Esophagus muscularis mucosa (tissue), 4 donors: ENCODE measurements around the gene AHCYL1. TPM values are rescaled to one million over a fixed set of nuclear protein-coding genes. Genes with fewer than 3 reads are reported as not detected.

Experiments
- DNase-seq: peaks from one replicate; pipeline ENCODE4 v3.0.0-alpha.2; 2017; ENCODE audit errors: extremely low spot score
- H3K27ac ChIP-seq, 4 donors: fragments of 200-600 bp; sonication (generic); replicated peaks in 1 of 4; 1 replicate in 3 of 4; 2 replicates in 1 of 4; pipeline ENCODE4 v1.5.1; 2016 to 2019; ENCODE audit warnings: mild to moderate bottlenecking in 1 of 4
- H3K27me3 ChIP-seq, 4 donors: fragments of 200-600 bp; sonication (generic); one replicate each; pipeline versions ENCODE4 v1.5.1 to v1.6.0; 2016 to 2019
- H3K36me3 ChIP-seq, 4 donors: fragments of 200-600 bp; sonication (generic); one replicate each; pipeline ENCODE4 v1.5.1; 2016 to 2019
- H3K4me1 ChIP-seq, 4 donors: fragments of 200-600 bp; sonication (generic); one replicate each; pipeline ENCODE4 v1.5.1; 2016 to 2019
- H3K4me3 ChIP-seq, 4 donors: fragments of 200-600 bp; sonication (generic); 1 replicate in 2 of 4; 2 replicates in 2 of 4; pipeline ENCODE4 v1.5.1; 2016 to 2019; ENCODE audit warnings: mild to moderate bottlenecking in 4 of 4, moderate library complexity in 1 of 4
- H3K9me3 ChIP-seq, 4 donors: fragments of 200-600 bp; sonication (generic); 1 replicate in 3 of 4; 2 replicates in 1 of 4; pipeline ENCODE4 v1.5.1; 2016 to 2019
- EP300 ChIP-seq: sonication (generic); formaldehyde crosslinking; IDR thresholded peaks from one replicate; pipeline ENCODE4 v1.6.1; 2017; ENCODE audit warnings: antibody characterized with exemption
- POLR2A ChIP-seq: fragments of 450-650 bp; IDR thresholded peaks from one replicate; pipeline ENCODE4 v1.6.1; 2017; ENCODE audit warnings: antibody characterized with exemption, moderate library complexity, mild to moderate bottlenecking, low read depth
- POLR2AphosphoS5 ChIP-seq, 2 donors: sonication (generic); formaldehyde crosslinking; IDR thresholded peaks; one replicate each; pipeline ENCODE4 v1.6.1; 2017; ENCODE audit warnings: antibody characterized with exemption in 2 of 2
- WGBS: methylation state at CpG from one replicate; pipeline ENCODE4 v1.1.5; 2018; 5-methylcytosine and 5-hydroxymethylcytosine counted together
- intact Hi-C: fragments of 100-400 bp; cut with DNase I; formaldehyde crosslinking; loops from one replicate; pipeline ENCODE4 v1.15.1; 2023
- total RNA-seq, 4 donors: library from RNA; depleted of rRNA; stranded (reverse); fragments of >200 nt; gene quantifications; one replicate each; pipeline versions ENCODE4 v1.1.0 to v1.2.1, GENCODE V29; 2016
- TF ChIP-seq, protein P1 (sequence below), 3 experiments: fragments of 200-600 bp in 2 of 3; fragments of 450-650 bp in 1 of 3; sonication (generic) in 2 of 3; IDR thresholded peaks; one replicate each; pipeline ENCODE4 v1.5.1; 2017 to 2019; ENCODE audit warnings: antibody characterized with exemption in 3 of 3, mild to moderate bottlenecking in 2 of 3, moderate library complexity in 1 of 3

Gene AHCYL1
- total RNA-seq, 4 donors from 2014 or later, result 72.1 to 111 (median 91.0) TPM

DNA sequence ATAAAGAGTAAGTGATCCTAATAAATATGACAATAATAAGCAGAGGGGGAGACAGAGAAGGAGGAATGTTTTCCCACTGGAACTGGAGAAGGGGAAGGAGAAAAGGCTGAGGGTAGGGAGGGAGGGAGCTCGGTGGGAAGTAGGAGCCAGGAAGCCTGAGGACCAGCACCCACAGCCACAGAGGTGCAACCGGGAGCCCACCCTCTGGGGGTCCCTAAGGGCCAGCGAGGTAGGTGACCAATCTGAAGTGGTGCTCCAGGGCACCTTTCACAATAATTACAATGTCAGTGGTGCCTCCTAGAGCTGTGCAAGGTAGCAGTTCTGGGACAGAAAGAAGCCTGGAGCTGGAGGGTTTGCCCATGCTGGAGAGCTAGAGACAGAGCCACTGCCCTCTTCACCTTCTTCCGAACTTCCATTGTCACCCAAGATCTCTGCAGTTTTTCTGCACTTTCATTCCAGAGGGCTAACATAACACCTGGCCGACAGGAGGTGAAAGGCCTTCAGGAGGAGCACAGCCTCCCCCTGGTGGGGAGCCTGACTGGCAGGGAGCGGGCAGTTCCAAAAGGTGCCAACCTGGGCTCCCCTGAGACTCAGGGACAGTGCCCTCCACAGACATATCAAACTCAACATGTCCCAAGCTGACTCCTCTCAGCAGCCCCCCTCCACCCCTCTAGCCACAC is 4.1 kb upstream of the AHCYL1 start:
- Histone ChIP-seq H3K36me3 (no peaks in the 10 kb centered on the region), H3K27ac (peak overlapping the region in 1 of 4 donors; percentile 71), H3K4me3 (no peak overlapping the region), H3K9me3 (no peaks in the 10 kb centered on the region), H3K27me3 (no peaks in the 10 kb centered on the region), H3K4me1 (peaks cover 21 to 41% (median 26%) of the 10 kb centered on the region in 4 donors)
- TF ChIP-seq, protein P1, sequence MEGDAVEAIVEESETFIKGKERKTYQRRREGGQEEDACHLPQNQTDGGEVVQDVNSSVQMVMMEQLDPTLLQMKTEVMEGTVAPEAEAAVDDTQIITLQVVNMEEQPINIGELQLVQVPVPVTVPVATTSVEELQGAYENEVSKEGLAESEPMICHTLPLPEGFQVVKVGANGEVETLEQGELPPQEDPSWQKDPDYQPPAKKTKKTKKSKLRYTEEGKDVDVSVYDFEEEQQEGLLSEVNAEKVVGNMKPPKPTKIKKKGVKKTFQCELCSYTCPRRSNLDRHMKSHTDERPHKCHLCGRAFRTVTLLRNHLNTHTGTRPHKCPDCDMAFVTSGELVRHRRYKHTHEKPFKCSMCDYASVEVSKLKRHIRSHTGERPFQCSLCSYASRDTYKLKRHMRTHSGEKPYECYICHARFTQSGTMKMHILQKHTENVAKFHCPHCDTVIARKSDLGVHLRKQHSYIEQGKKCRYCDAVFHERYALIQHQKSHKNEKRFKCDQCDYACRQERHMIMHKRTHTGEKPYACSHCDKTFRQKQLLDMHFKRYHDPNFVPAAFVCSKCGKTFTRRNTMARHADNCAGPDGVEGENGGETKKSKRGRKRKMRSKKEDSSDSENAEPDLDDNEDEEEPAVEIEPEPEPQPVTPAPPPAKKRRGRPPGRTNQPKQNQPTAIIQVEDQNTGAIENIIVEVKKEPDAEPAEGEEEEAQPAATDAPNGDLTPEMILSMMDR (IDR thresholded peaks at IDR 0.05), result peak; percentile 47 to 56 (median 53)
- TF ChIP-seq POLR2A, result no peak
- intact Hi-C loops, result loop anchor here (5.0 to 10.0 kb wide), 4 partner anchors 53 to 436 kb away; partner anchors contain the start of genes CSF1 and GNAI3
- WGBS, result 67% methylated on average over 4 of the region's 6 CpGs
- no peak for DNase-seq

DNA sequence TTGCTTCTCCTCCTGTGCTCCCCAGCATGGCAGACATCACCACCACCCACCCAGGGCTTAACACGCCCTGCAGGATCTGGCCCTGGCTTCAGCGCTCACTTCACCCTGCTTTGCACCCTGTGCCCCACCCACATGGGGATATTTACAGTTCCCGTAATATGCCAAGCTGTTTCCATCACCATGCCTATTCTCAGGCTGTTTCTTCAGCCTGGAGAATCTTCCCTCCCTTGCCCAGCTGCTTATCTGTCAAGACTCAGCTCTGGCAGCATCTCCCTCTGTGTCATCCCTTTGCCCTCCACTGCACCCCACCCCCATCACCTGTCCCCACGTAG is 3.6 kb upstream of the AHCYL1 start:
- no peak for DNase-seq
- WGBS, result 74% methylated on average over 4 of the region's 4 CpGs
- no peak overlapping the region for H3K27ac ChIP-seq
- H3K27me3 ChIP-seq, result no peaks in the 10 kb centered on the region
- H3K4me1 ChIP-seq, result peaks cover 27 to 46% (median 31%) of the 10 kb centered on the region in 4 donors
- no peaks in the 10 kb centered on the region for H3K36me3 ChIP-seq
- no peak overlapping the region for H3K4me3 ChIP-seq
- no peaks in the 10 kb centered on the region for H3K9me3 ChIP-seq
- TF ChIP-seq, protein P1 (IDR thresholded peaks at IDR 0.05), result no peak
- TF ChIP-seq POLR2A (no peak), POLR2AphosphoS5 (IDR thresholded peaks at IDR 0.05) (no peak), EP300 (no peak)
- intact Hi-C loops, result loop anchor here (5.0 to 10.0 kb wide), 4 partner anchors 54 to 436 kb away; partner anchors contain the start of genes CSF1 and GNAI3

DNA sequence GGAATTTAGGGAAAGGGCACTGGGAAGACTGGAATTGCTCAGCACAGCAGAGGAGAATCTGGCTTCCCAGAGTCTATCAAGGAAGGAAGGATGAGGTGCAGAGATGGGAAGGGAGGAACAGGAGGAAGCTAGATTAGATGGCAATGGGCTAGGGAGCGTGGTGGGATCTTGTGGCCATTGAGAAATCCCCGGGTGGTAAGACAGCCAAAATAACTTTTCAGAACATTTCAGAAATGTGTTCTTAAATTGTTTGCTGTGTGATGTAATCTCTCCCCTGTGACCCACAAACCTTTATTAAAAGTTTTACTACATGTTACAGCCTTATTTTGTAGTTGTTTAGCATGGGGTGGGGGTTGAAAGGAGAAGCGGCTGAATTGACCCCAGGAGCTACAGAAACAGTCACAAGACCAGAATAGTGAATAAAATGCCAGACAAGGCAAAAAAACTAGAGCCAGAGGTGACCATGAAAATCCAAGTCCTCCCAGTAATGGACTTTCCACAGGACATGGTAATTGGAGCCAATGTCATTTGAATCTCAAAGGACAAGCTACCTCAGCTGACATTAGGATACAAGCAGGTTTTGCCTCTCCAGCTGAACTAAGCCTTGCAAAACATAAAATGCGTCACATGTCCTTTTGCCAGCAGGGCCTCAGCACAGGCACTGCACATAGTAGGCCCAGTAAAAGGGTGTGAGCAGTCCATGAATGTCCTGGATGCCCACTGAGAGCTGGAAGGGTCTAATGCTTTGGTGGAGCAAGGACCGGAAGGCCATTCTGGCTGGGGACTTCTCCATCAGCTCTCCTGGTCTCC is 980 bp upstream of the AHCYL1 start:
- no peak for TF ChIP-seq EP300
- TF ChIP-seq, protein P1 (IDR thresholded peaks at IDR 0.05), result no peak
- no peak for TF ChIP-seq POLR2A
- TF ChIP-seq POLR2AphosphoS5 (IDR thresholded peaks at IDR 0.05), result no peak
- no peaks in the 10 kb centered on the region for H3K27me3 ChIP-seq
- 70% methylated on average over 5 of the region's 5 CpGs for whole genome bisulfite sequencing
- peak overlapping the region; percentile 72 to 99 (median 96) for H3K27ac ChIP-seq
- intact Hi-C loops, result loop anchor here (1.0 to 10.0 kb wide), 5 partner anchors 56 to 439 kb away; partner anchors contain the start of genes CSF1 and GNAI3
- no peaks in the 10 kb centered on the region for H3K36me3 ChIP-seq
- no peak for DNase-seq
- no peak overlapping the region for H3K4me3 ChIP-seq
- no peaks in the 10 kb centered on the region for H3K9me3 ChIP-seq
- H3K4me1 ChIP-seq, result peaks cover 43 to 66% (median 57%) of the 10 kb centered on the region in 4 donors

DNA sequence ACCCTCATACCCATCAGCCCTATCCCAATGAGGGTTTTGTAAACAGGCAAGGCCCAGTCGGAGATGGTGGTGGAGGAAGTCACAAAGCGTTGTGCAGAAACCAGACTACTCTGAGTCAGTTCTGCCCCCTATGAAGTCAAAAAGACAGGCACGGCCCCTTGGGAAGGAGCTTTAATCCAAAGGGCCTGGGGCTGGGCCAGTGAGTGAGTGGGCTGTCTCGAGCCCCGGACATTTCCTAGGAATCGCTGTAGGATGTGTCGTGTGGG is 442 bp upstream of the AHCYL1 start:
- 11% methylated on average over 6 of the region's 7 CpGs for WGBS
- Histone ChIP-seq H3K4me1 (peaks cover 46 to 68% (median 59%) of the 10 kb centered on the region in 4 donors), H3K27me3 (no peaks in the 10 kb centered on the region), H3K36me3 (no peaks in the 10 kb centered on the region), H3K9me3 (no peaks in the 10 kb centered on the region), H3K27ac (peak overlapping the region; percentile 72 to 99 (median 96)), H3K4me3 (peak overlapping the region; percentile 75 to 95 (median 82))
- no peak for DNase-seq
- TF ChIP-seq POLR2A (no peak), EP300 (no peak), POLR2AphosphoS5 (IDR thresholded peaks at IDR 0.05) (no peak)
- TF ChIP-seq, protein P1 (IDR thresholded peaks at IDR 0.05), result no peak
- intact Hi-C loops, result loop anchor here (1.0 to 10.0 kb wide), 5 partner anchors 57 to 439 kb away; partner anchors contain the start of genes CSF1 and GNAI3
